ENCODE measurements around the gene CEP131.

Gene CEP131

GRCh38 chr17:81251094-81251708 lies 28.4 kb upstream of the CEP131 start:
- no peak for DNase-seq

- DNase-seq: no peak
Observed at GRCh38 chr17:81250286-81251093, 27.7 kb upstream of the CEP131 start.

DNA sequence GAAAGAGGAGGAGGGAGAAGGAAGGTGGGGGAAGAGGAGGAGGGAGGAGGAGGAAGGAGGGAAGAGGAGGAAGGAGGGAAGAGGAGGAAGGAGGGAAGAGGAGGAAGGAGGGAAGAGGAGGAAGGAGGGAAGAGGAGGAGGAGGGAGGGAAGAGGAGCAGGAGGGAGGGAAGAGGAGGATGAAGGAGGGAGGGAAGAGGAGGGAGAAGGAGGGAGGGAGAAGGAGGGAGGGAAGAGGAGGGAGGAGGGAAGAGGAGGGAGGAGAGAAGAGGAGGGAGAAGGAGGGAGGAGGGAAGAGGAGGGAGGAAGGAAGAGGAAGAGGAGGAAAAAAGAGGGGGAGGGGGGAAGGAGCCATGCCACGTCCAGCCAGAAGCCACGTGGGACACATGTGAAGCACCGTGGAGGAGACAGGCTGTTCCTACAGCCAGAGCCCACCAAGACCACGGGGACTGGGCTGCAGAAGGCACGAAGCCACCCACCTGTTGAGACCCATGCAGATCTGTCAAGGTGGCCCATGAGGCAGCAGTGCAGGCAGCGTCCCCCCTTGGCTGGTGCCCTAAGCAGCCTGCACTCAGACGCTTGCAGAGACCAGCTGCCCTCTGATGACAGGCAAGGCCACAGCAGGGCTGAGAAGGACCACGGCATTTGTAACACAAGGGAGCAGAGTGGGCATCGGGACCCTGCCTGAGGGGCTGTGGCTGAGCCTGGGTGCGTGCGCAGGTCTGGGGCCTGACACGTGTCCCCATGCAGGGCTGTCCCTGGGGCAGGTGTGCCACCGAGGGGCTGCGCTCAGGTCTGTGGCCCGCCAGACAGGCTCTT lies 26.7 kb upstream of the CEP131 start:
- no peak for DNase-seq

GRCh38 chr17:81248649-81249048 lies 25.9 kb upstream of the CEP131 start:
- no peak for DNase-seq

DNA sequence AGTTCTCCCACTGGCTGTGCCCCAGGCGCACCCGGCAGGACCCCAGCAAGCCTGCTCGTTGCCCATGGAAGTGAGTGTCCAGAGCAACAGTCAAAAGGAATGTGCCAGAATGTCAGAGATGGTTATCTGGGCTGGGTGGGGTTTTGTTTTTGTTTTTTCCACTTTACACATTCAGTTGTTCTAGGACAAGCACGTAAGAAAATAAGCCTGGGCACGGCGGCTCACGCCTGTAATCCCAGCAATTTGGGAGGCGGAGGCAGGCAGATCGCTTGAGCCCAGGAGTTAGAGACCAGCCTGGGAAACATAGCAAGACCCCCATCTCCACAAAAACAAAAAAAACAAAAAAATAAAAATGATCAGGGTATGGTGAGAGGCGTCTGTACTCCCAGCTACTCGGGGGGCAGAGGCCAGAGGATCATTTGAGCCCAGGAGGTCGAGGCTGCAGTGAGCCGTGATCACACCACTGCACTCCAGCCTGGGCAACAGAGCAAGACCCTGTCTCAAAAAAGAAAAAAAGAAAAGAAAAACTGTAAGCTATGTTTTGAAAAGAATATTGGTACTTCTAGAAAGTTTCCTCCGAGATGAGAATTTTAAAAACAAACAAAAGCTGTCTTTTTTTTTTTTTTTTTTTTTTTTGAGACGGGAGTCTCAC lies 24.7 kb upstream of the CEP131 start:
- DNase-seq: no peak

- DNase-seq: no peak
Observed at GRCh38 chr17:81246679-81247338, 24.0 kb upstream of the CEP131 start.

- no peak for DNase-seq
Observed at GRCh38 chr17:81246343-81246670, 23.5 kb upstream of the CEP131 start.

DNA sequence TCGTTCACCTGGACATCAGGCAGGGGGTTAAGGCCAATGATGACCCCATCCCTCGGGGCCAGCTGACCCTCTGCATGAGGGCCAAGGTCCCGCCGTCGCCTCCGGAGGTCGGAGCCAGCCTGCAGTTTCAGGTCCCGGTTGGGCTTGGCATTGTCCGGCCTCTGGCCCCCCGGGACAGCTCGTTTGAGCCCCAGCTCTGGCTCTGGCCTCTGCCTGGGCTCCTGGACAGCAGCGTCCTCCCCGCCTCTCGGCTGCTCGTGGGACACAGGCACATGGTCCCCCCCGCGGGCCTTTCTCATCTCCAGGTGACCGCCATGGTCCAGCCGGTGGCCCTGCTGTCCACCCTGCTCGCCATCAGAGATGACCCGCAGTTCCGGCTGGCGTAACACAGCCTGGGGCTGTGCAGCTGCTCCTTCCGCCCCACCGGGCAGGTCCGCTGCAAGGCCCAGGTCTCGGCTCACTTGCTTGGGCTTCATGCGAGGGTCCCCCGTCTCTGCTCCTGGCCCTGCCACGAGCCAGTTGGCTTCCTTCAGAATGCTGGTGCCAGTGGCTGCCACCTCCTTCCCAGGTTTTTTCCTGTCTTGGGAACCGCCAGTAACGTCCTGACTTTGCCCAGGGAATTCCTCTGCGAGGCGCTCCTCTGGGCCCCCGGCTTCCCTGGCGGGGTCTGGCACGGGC lies 23.0 kb upstream of the CEP131 start:
- DNase-seq: no peak

DNA sequence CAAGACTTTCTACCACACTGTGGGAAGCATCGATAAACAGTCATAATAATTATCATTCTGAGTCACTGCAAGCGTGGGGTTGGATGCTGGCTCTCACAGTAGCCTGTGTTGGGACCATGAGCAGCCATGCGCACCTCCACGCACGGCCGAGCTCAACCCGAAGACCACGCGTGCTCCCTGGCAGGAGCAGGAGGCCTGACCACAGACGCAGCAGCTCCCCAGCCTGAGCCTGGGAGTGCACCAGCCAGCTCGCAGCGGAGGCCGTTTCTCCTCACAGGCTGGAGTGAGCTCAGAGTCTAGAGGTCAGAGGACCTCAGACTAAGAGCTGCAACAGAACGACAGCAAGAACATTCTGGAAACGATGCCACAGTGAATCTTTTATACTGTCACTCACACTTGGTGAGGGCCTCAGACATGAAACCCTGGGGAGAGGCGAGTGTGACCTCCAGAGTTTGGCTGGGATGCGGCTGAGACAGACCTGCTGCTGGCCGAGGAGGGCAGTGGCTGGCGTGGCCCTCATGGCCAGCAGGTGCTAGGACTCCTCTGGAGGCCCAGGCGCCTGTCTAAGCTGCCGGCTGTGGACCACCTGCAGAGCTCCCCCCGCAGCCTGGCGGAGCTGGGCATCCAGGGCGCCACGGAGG lies 22.4 kb upstream of the CEP131 start:
- no peak for DNase-seq

- no peak for DNase-seq
Observed at GRCh38 chr17:81244358-81245023, 21.7 kb upstream of the CEP131 start.

DNA sequence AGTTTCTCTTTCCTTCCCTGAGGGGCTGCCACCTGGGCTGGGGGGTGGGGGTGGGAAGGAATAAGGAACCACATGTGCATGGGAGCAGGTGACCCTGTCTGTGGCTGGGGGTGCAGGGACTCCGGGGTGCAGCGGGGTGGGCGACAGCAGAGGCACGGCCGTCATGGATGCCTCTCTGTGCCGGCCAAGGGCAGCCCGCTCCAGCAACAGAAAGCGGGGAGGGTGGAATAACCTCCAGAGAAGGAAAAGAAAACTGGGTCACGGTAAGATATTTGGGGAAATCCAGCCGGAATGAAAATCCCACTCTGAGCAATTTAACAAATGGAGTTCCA lies 20.5 kb upstream of the CEP131 start:
- no peak for DNase-seq

- DNase-seq: no peak
Observed at GRCh38 chr17:81242421-81243332, 19.9 kb upstream of the CEP131 start.

DNA sequence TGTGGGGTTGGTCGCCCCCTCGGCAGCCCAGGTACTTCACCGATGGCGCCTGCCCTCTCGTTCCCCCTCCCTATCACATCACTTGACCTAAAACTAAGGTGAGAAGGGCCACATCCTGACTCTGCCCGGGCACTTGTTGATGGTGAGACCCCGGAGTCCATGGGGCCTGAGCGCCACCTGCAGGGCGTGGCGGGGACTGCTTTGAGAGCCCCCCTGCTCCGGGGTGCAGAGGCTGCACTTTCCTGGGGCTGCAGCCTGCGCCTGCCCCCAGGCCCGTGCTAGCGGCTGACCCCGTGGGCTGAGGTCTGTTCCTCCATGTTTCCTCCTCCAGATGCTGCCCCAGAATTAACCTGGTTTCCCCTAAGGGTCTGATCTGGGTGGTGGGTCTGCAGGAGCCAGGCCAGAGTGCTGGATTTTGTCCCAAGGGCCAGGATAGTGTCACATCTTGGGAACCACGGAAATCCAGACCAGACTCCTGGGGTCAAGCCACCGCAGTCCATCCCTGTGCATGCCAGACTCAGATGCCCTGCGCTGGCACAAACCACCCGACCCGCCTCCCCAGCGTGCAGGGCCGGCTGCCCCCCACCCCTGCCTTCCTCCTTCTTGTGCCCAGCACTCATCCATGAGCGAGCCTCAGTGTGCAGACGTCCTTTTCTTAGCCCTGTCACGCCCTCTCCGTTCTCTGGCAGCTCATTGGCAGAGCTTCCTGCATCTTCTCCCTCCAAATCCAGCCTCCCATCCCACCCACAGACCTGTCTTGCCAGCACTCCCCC lies 19.1 kb upstream of the CEP131 start:
- DNase-seq: peak; percentile 70

DNA sequence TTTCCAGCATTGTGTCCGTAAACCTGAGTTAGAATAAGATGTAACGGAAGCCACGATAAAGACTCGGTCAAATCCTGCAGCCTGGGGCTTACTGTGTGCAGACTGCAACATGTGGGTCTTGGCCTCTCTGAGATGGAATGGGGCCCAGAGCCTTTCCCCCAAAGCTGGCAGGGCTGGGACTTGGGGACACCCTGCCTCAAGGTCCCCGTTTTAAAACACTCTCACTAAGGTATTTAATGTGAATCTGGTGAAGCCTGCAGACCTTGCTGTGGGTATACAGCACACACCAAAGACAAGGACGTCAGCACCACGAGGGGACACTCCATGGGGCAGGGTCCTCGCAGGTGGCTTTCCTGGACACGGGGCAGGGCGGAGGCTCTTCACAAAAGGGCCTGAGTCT lies 18.4 kb upstream of the CEP131 start:
- DNase-seq: no peak

GRCh38 chr17:81240761-81241160 lies 18.0 kb upstream of the CEP131 start:
- no peak for DNase-seq

- no peak for DNase-seq
Observed at GRCh38 chr17:81239714-81240555, 17.2 kb upstream of the CEP131 start.

DNA sequence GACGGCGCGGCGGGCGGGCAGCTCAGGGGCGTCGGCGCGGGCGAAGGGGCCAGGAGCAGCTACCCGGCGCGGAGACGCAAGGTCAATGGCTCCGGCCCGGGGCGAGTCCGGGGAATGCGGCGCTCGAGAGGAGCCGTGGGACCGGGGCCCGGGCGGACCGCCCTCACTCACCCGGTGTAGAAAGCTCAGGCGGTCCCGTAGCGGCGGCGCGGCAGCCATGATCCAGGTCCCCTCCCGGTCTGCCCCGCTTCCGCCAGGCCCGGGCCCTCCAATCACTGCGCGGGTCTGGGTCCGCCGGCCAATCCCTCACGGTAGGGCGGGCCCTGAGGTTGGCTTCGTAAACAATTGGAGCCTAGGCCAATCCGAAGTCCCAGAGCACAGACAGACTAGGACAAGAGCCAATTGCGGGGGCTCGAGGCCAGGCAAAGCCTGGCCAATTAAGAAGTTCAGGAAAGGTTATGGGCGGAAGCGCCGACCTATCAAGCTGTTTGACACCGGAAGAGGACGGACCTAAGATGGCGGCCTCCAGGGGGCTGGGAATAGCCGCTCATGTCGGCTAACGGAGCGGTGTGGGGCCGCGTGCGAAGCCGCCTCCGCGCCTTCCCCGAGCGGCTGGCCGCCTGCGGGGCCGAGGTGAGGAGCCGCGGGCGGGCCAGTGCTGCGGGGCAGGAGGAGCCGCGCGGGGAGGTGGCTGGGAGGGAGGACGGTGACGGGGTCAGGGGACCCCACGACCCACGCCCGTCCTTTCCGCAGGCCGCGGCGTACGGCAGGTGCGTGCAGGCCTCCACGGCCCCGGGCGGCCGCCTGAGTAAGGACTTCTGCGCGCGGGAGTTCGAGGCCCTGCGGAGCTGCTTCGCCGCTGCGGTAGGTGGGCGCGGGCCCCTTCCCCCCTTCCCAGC lies 16.3 kb upstream of the CEP131 start, which contains the start of the genes NDUFAF8 and TEPSIN:
Gene NDUFAF8, plus strand, starts transcription at position 504 of the 899 bp plus-strand sequence. Its CDS starts 46 bp downstream, at position 550.
Gene TEPSIN, minus strand, starts transcription at position 241 of the 899 bp plus-strand sequence. Its CDS starts 22 bp downstream, at position 219.
- peak; percentile 92 for DNase-seq

All from activated T-cell treated with anti-CD3 and anti-CD28 coated beads, Interleukin-2, amount 50 U/mL, for 1 hour (primary cell).